OCI-LY7 (cell line): ENCODE data around the gene TRIP12. TPM values are rescaled to one million over a fixed set of nuclear protein-coding genes. Genes with fewer than 3 reads are reported as not detected.

ENCODE experiments used
- BruUV-seq: library from RNA; stranded (reverse); fragments of 400-500 nt; replicated peaks from 2 replicates; lab custom pipeline; 2021; lab: Mats Ljungman, UMichigan
- CTCF ChIA-PET: fragments of 300-600 bp; sonication (Branson Sonifier 250); formaldehyde crosslinking; loops from one replicate; lab custom pipeline; 2022; ENCODE audit warnings: antibody characterized with exemption; ENCODE audit not compliant: unreplicated experiment; lab: Charles Lee
- POLR2A ChIA-PET: fragments of 300-600 bp; sonication (Branson Sonifier 250); formaldehyde crosslinking; loops from one replicate; lab custom pipeline; 2022; ENCODE audit warnings: antibody characterized with exemption; lab: Charles Lee
- DNase-seq: peaks from one replicate; pipeline ENCODE4 v3.0.0-alpha.2; 2015; ENCODE audit warnings: low spot score
- H2AFZ ChIP-seq: fragments of 200-600 bp; sonication (generic), shearing (Covaris generic); 2 replicates; pipeline ENCODE4 v1.6.1; 2014; ENCODE audit warnings: mild to moderate bottlenecking, antibody characterized with exemption, low read length, moderate library complexity
- H3K27ac ChIP-seq: fragments of 200-600 bp; sonication (generic); 2 replicates; pipeline ENCODE4 v1.5.1; 2014; ENCODE audit warnings: mixed run types, low read depth, mild to moderate bottlenecking, moderate library complexity, low read length, inconsistent platforms; ENCODE audit not compliant: poor library complexity, severe bottlenecking
- H3K36me3 ChIP-seq: fragments of 200-600 bp; sonication (generic); 2 replicates; pipeline ENCODE4 v1.6.1; 2014; ENCODE audit warnings: mild to moderate bottlenecking, antibody characterized with exemption, low read length, moderate library complexity, mixed read lengths; ENCODE audit not compliant: insufficient read depth
- H3K4me1 ChIP-seq: fragments of 200-600 bp; sonication (generic); 2 replicates; pipeline ENCODE4 v1.5.1; 2014; ENCODE audit warnings: mild to moderate bottlenecking, low read length; ENCODE audit not compliant: insufficient read depth, poor library complexity, severe bottlenecking
- H3K4me2 ChIP-seq: fragments of 200-600 bp; sonication (generic); 2 replicates; pipeline ENCODE4 v1.6.1; 2014; ENCODE audit warnings: mild to moderate bottlenecking, low read length
- H3K4me3 ChIP-seq: fragments of 200-600 bp; sonication (generic); 2 replicates; pipeline ENCODE4 v1.5.1; 2014; ENCODE audit warnings: mild to moderate bottlenecking, low read depth, low read length; ENCODE audit not compliant: poor library complexity, severe bottlenecking
- H3K79me2 ChIP-seq: fragments of 200-600 bp; sonication (generic); 2 replicates; pipeline ENCODE4 v1.6.1; 2016; ENCODE audit warnings: low read depth, mild to moderate bottlenecking, low read length, moderate library complexity, mixed read lengths; ENCODE audit not compliant: insufficient read depth
- H3K9me2 ChIP-seq: fragments of 200-600 bp; sonication (generic); 2 replicates; pipeline ENCODE4 v1.6.1; 2016; ENCODE audit warnings: mild to moderate bottlenecking, low read length, mixed read lengths; ENCODE audit not compliant: insufficient read depth
- H3K9me3 ChIP-seq: fragments of 200-600 bp; sonication (generic); 2 replicates; pipeline ENCODE4 v1.6.1; 2014; ENCODE audit warnings: mild to moderate bottlenecking, mixed run types, low read length, mixed read lengths
- H4K20me1 ChIP-seq: fragments of 200-600 bp; sonication (generic); 2 replicates; pipeline ENCODE4 v1.6.1; 2014; ENCODE audit warnings: mild to moderate bottlenecking, antibody characterized with exemption, low read length, moderate library complexity, mixed read lengths; ENCODE audit not compliant: insufficient read depth
- CTCF ChIP-seq: fragments of 200-600 bp; sonication (generic); conservative IDR thresholded peaks from 2 replicates; pipeline ENCODE4 v1.5.1; 2014; ENCODE audit warnings: mild to moderate bottlenecking, antibody characterized with exemption, low read length, moderate library complexity, mixed read lengths
- EZH2phosphoT487 ChIP-seq: fragments of 200-600 bp; sonication (generic); IDR thresholded peaks from 2 replicates; pipeline ENCODE4 v1.6.1; 2018; ENCODE audit warnings: low read depth, borderline replicate concordance, mild to moderate bottlenecking, mixed run types, antibody characterized with exemption, low read length, moderate library complexity, mixed read lengths
- intact Hi-C: fragments of 100-400 bp; cut with micrococcal nuclease; formaldehyde crosslinking; loops from one replicate; pipeline ENCODE4 v1.10.0; 2022; ENCODE audit not compliant: unreplicated experiment
- total RNA-seq, 2 experiments: library from RNA; depleted of rRNA in 1 of 2; stranded (reverse); fragments of >200 nt in 1 of 2; shearing (Covaris generic) in 1 of 2; gene quantifications; 2 replicates each; pipeline ENCODE4 v1.2.3, GENCODE V29; 2014 to 2022

Gene TRIP12
- total RNA-seq, 2 experiments from 2014 or later = 80.0 to 185 TPM

- Histone ChIP-seq H4K20me1 (no peaks in the 10 kb centered on the region), H3K4me3 (no peak overlapping the region), H3K79me2 (peaks cover 18% of the 10 kb centered on the region; the same call in 1 of the 2 replicates), H3K9me2 (no peaks in the 10 kb centered on the region), H3K4me1 (no peaks in the 10 kb centered on the region), H2AFZ (no peak overlapping the region), H3K9me3 (no peaks in the 10 kb centered on the region), H3K27ac (no peak overlapping the region), H3K4me2 (no peak overlapping the region), H3K36me3 (peaks cover 56% of the 10 kb centered on the region)
- POLR2A ChIA-PET = interaction anchor here (0.6 kb wide), 1 partner anchor 150 kb away, joined by 3 read pairs; no protein-coding TSS in a partner anchor
- CTCF ChIA-PET = no interaction called here
- no peak for TF ChIP-seq EZH2phosphoT487
- no peak for TF ChIP-seq CTCF
- intact Hi-C loops = no loop called here
- no peak for DNase-seq
- no TSS peak for BruUV-seq
These were observed 63.5 kb downstream of the TRIP12 start for GRCh38 chr2:229858351-229858750.

- Histone ChIP-seq H3K4me3 (no peak overlapping the region), H3K9me2 (no peaks in the 10 kb centered on the region), H4K20me1 (no peaks in the 10 kb centered on the region), H3K4me2 (no peak overlapping the region), H3K27ac (no peak overlapping the region), H2AFZ (no peak overlapping the region), H3K4me1 (no peaks in the 10 kb centered on the region), H3K9me3 (no peaks in the 10 kb centered on the region), H3K36me3 (peaks cover 54% of the 10 kb centered on the region), H3K79me2 (peaks cover 22% of the 10 kb centered on the region; the same call in 1 of the 2 replicates)
- POLR2A ChIA-PET = interaction anchor here (0.6 to 0.7 kb wide), 2 partner anchors 99 to 149 kb away, joined by 3 read pairs; no protein-coding TSS in a partner anchor
- TF ChIP-seq CTCF (no peak), EZH2phosphoT487 (no peak)
- no TSS peak for BruUV-seq
- intact Hi-C loops = no loop called here
- DNase-seq = no peak
- CTCF ChIA-PET = no interaction called here
These were observed 64.2 kb downstream of the TRIP12 start for GRCh38 chr2:229857634-229858033.

- Histone ChIP-seq H2AFZ (no peak overlapping the region), H3K36me3 (peaks cover 59% of the 10 kb centered on the region), H3K27ac (no peak overlapping the region), H3K9me2 (no peaks in the 10 kb centered on the region), H3K4me3 (no peak overlapping the region), H3K4me1 (no peaks in the 10 kb centered on the region), H4K20me1 (no peaks in the 10 kb centered on the region), H3K9me3 (no peaks in the 10 kb centered on the region), H3K4me2 (no peak overlapping the region), H3K79me2 (peaks cover 20% of the 10 kb centered on the region; the same call in 1 of the 2 replicates)
- DNase-seq = peak; percentile 46
- no TSS peak for BruUV-seq
- no peak for TF ChIP-seq CTCF
- TF ChIP-seq EZH2phosphoT487 = no peak
- intact Hi-C loops = no loop called here
- CTCF ChIA-PET = no interaction called here
- POLR2A ChIA-PET = interaction anchor here (0.9 to 1.1 kb wide), 2 partner anchors 10 to 211 kb away, joined by 3 read pairs; no protein-coding TSS in a partner anchor
These were observed 65.4 kb downstream of the TRIP12 start for GRCh38 chr2:229856413-229856812.
